Occipital lobe (tissue), 3 donors: ENCODE data around the gene MUC3A. TPM values are rescaled to one million over a fixed set of nuclear protein-coding genes. Genes with fewer than 3 reads are reported as not detected.

Experiments
- DNase-seq: peaks from one replicate; lab custom pipeline; 2025; lab: John Stamatoyannopoulos, UW
- small RNA-seq: library from RNA; depleted of rRNA; stranded (forward); fragments of <200 nt; gene quantifications from one replicate; pipeline ENCODE3, GENCODE V24; 2014
- total RNA-seq: library from RNA; depleted of rRNA; stranded (reverse); fragments of >200 nt; gene quantifications from one replicate; pipeline ENCODE4 v1.2.3, GENCODE V29; 2014

The MUC3A gene
- total RNA-seq, 1 donor from 2014 or later = 0.47 TPM

DNA sequence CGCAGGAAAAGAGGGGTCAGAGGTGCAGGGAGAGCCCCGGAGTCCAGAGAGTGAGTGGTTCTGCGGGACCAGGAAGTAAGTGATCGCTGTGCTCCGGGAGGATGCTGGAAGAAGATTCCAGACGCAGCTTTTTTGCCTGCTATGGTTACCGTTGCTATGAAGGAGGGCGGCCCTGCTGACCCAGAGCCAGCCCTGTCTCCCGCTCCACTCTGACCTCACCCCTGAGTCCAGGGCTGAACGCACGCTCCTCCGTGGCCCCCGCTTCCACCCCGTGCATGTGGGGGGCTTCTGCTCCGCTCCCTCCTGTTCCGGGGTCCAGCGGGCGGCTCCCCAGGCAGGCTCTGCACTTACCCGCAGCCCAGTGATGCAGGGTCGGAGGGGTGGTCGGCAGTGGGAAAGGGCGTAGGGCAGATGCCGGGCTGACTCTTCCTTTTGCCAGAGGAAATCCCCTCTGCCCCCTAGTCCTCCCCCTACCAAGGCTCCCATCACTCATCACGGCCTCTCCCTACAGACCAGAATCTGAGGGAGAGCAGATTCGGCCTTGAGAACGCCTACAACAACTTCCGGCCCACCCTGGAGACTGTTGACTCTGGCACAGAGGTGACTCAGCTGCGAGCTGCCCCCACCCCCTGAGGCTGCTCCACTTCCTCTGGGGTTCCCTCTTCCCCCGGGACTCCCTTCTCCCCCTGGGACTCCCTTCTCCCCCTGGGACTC, 67.9 kb downstream of the MUC3A start:
- DNase-seq = peak; percentile 11

Small RNA genes within 50 kb of the gene (small RNA-seq; reads per million reads assigned to genes)
- gene RN7SL549P (not detected), gene RPS29P15 (not detected)

Other genes with a start within 250 kb of the MUC3A start
- 41.5 TPM for gene POP7, start 243.4 kb upstream of the MUC3A start, total RNA-seq
- gene EPO, start 229.1 kb upstream of the MUC3A start, total RNA-seq = not detected
- gene ZAN, start 215.9 kb upstream of the MUC3A start, total RNA-seq = not detected
- 8.4 TPM for gene EPHB4, start 122.0 kb upstream of the MUC3A start, total RNA-seq
- gene SLC12A9, start 96.8 kb upstream of the MUC3A start, total RNA-seq = 30.1 TPM
- gene TRIP6, start 82.1 kb upstream of the MUC3A start, total RNA-seq = 5.8 TPM
- gene SRRT, start 74.4 kb upstream of the MUC3A start, total RNA-seq = 29.5 TPM
- 2.5 TPM for gene UFSP1, start 59.8 kb upstream of the MUC3A start, total RNA-seq
- 16.1 TPM for gene ACHE, start 53.6 kb upstream of the MUC3A start, total RNA-seq
- not detected for gene MUC12, start 20.0 kb downstream of the MUC3A start, total RNA-seq
- not detected for gene MUC17, start 70.5 kb downstream of the MUC3A start, total RNA-seq
- 1.1 TPM for gene TRIM56, start 135.9 kb downstream of the MUC3A start, total RNA-seq
- 0.78 TPM for gene SERPINE1, start 177.6 kb downstream of the MUC3A start, total RNA-seq
- gene AP1S1, start 204.9 kb downstream of the MUC3A start, total RNA-seq = 93.4 TPM
- 9.7 TPM for gene VGF, start 216.0 kb downstream of the MUC3A start, total RNA-seq
- gene NAT16, start 230.8 kb downstream of the MUC3A start, total RNA-seq = 1.2 TPM